ENCODE measurements around the gene PIP5K1C.

PIP5K1C gene

GRCh38 chr19:3607303-3608078, 92.8 kb downstream of the PIP5K1C start:
- DNase-seq = no peak

- no peak for DNase-seq
Measured at GRCh38 chr19:3606690-3607289, 93.5 kb downstream of the PIP5K1C start, which contains the start of gene TBXA2R. TSS of gene TBXA2R (minus strand) at chr19:3606875. CDS start at chr19:3600634, 6,241 bp downstream.

GRCh38 chr19:3606174-3606689, 94.0 kb downstream of the PIP5K1C start:
- DNase-seq = no peak

- no peak for DNase-seq
Measured at GRCh38 chr19:3605770-3606169, 94.5 kb downstream of the PIP5K1C start.

GRCh38 chr19:3605361-3605760, 94.9 kb downstream of the PIP5K1C start:
- DNase-seq = no peak

GRCh38 chr19:3604987-3605343, 95.3 kb downstream of the PIP5K1C start:
- DNase-seq = no peak

GRCh38 chr19:3604227-3604986, 95.9 kb downstream of the PIP5K1C start:
- DNase-seq = no peak

- DNase-seq = no peak
Measured at GRCh38 chr19:3603121-3603811, 97.0 kb downstream of the PIP5K1C start.

GRCh38 chr19:3601021-3601420, 99.2 kb downstream of the PIP5K1C start:
- no peak for DNase-seq

- DNase-seq = no peak
Measured at GRCh38 chr19:3599776-3600187, 100.5 kb downstream of the PIP5K1C start.

GRCh38 chr19:3595521-3596061, 104.7 kb downstream of the PIP5K1C start:
- no peak for DNase-seq

GRCh38 chr19:3593156-3593555, 107.1 kb downstream of the PIP5K1C start:
- no peak for DNase-seq

GRCh38 chr19:3591876-3592613, 108.2 kb downstream of the PIP5K1C start:
- DNase-seq = no peak

GRCh38 chr19:3590991-3591659, 109.1 kb downstream of the PIP5K1C start:
- no peak for DNase-seq

GRCh38 chr19:3589949-3590348, 110.3 kb downstream of the PIP5K1C start:
- DNase-seq = no peak

- no peak for DNase-seq
Measured at GRCh38 chr19:3589439-3589838, 110.8 kb downstream of the PIP5K1C start.

- DNase-seq = no peak
Measured at GRCh38 chr19:3586707-3587346, 113.4 kb downstream of the PIP5K1C start.

- no peak for DNase-seq
Measured at GRCh38 chr19:3586127-3586626, 114.1 kb downstream of the PIP5K1C start.

GRCh38 chr19:3585301-3586126, 114.8 kb downstream of the PIP5K1C start, which contains the start of gene GIPC3:
TSS of gene GIPC3 (plus strand) at chr19:3585478. CDS start at chr19:3585598, 120 bp downstream.
- no peak for DNase-seq

Measured in NCI-H748 treated with DMSO at 0.1 percent for 48 hours (cell line).